SH-SY5Y (cell line): ENCODE measurements around the gene ITPR3.

ENCODE experiments used
- GATA2 ChIP-seq: IDR thresholded peaks from 2 replicates; pipeline ENCODE4 v1.6.1; 2011; ENCODE audit warnings: mild to moderate bottlenecking, low read depth, low read length
- GATA3 ChIP-seq: IDR thresholded peaks from 2 replicates; pipeline ENCODE4 v1.6.1; 2011; ENCODE audit warnings: low read depth, mild to moderate bottlenecking, low read length, moderate library complexity

DNA sequence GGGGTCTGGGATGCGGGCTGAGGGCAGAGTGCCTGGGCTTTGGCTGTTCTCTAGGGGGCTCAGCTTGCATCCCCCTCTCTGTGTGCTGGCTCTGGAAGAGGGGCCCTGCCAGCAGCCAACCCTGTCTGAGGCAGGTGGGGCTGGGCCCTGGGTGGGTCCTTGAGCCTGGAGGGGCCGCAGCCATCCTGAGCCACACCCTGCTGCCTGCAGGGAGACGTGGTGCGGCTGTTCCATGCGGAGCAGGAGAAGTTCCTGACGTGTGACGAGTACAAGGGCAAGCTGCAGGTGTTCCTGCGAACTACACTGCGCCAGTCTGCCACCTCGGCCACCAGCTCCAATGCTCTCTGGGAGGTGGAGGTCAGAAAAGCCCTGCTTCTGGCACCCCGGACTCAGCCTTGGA, 41.2 kb downstream of the ITPR3 start:
- no peak for TF ChIP-seq GATA2
- TF ChIP-seq GATA3, result no peak
